MCF 10A (cell line): ENCODE measurements around the gene PSAT1. TPM values are rescaled to one million over a fixed set of nuclear protein-coding genes. Genes with fewer than 3 reads are reported as not detected.

Experiments
- BruUV-seq: library from RNA; stranded (reverse); fragments of 400-500 nt; replicated peaks from 2 replicates; lab custom pipeline; 2021; lab: Mats Ljungman, UMichigan
- CTCF ChIA-PET: fragments of 300-600 bp; sonication (Branson Sonifier 250); formaldehyde crosslinking; extraction: SDS; loops from one replicate; lab custom pipeline; 2021; ENCODE audit warnings: antibody characterized with exemption, inconsistent platforms; lab: Yijun Ruan, JAX
- POLR2A ChIA-PET: fragments of 300-600, 350-650 bp; sonication (Branson Sonifier 250); formaldehyde crosslinking; extraction: SDS; loops from one replicate; lab custom pipeline; 2020; ENCODE audit warnings: antibody characterized with exemption, inconsistent platforms; lab: Yijun Ruan, JAX
- DNase-seq: peaks from one replicate; pipeline ENCODE4 v3.0.0-alpha.2; 2018; ENCODE audit not compliant: unreplicated experiment
- H3K27ac Mint-ChIP-seq: one replicate; pipeline ENCODE4 v1.8.0; 2022; ENCODE audit warnings: mild to moderate bottlenecking, low read depth, mixed read lengths; ENCODE audit not compliant: unreplicated experiment
- H3K27me3 Mint-ChIP-seq: one replicate; pipeline ENCODE4 v1.8.0; 2022; ENCODE audit warnings: mixed read lengths; ENCODE audit not compliant: insufficient read depth, unreplicated experiment
- H3K36me3 Mint-ChIP-seq: one replicate; pipeline ENCODE4 v1.8.0; 2022; ENCODE audit warnings: mild to moderate bottlenecking, moderate library complexity, mixed read lengths; ENCODE audit not compliant: insufficient read depth, unreplicated experiment
- H3K4me1 Mint-ChIP-seq: one replicate; pipeline ENCODE4 v1.8.0; 2022; ENCODE audit warnings: mixed read lengths; ENCODE audit not compliant: insufficient read depth, unreplicated experiment
- H3K4me3 Mint-ChIP-seq: one replicate; pipeline ENCODE4 v1.8.0; 2022; ENCODE audit warnings: mild to moderate bottlenecking, moderate library complexity, mixed read lengths; ENCODE audit not compliant: unreplicated experiment
- H3K9me3 Mint-ChIP-seq: one replicate; pipeline ENCODE4 v1.8.0; 2022; ENCODE audit warnings: mixed read lengths; ENCODE audit not compliant: unreplicated experiment
- CTCF ChIP-seq: fragments of 200-600 bp; IDR thresholded peaks from one replicate; pipeline ENCODE4 v1.8.0; 2022; ENCODE audit warnings: antibody characterized with exemption, mild to moderate bottlenecking; ENCODE audit not compliant: unreplicated experiment
- intact Hi-C: fragments of 100-400 bp; cut with micrococcal nuclease; formaldehyde crosslinking; loops from 2 replicates; pipeline ENCODE4 v1.14.1; 2022
- total RNA-seq: library from RNA; stranded (reverse); gene quantifications from 2 replicates; pipeline ENCODE4 v1.2.3, GENCODE V29; 2022

The PSAT1 gene
- total RNA-seq, 1 experiment from 2014 or later, result 326 TPM

- TF ChIP-seq CTCF, result no peak
- Mint-ChIP-seq H3K9me3 (peaks cover 11% of the 10 kb centered on the region), H3K4me3 (no peak overlapping the region), H3K27ac (no peak overlapping the region), H3K4me1 (peaks cover 8% of the 10 kb centered on the region), H3K27me3 (no peaks in the 10 kb centered on the region), H3K36me3 (peaks cover 79% of the 10 kb centered on the region)
- DNase-seq, result no peak
- ChIA-PET CTCF (interaction anchor here (0.6 to 1.8 kb wide), 4 partner anchors 24 to 933 kb away, joined by 3 to 6 read pairs (median 4); partner anchors contain the start of gene PSAT1), POLR2A (interaction anchor here (0.7 to 1.3 kb wide), 2 partner anchors 24 to 82 kb away, joined by 3 to 5 read pairs; partner anchors contain the start of gene PSAT1)
- intact Hi-C loops, result no loop called here
- BruUV-seq, result no TSS peak
These were observed 24.1 kb downstream of the PSAT1 start for GRCh38 chr9:78320875-78321496.

- CTCF ChIA-PET, result interaction anchor here (0.6 to 1.8 kb wide), 4 partner anchors 25 to 82 kb away, joined by 3 to 7 read pairs (median 5); partner anchors contain the start of gene PSAT1
- no peak for TF ChIP-seq CTCF
- no TSS peak for BruUV-seq
- H3K36me3 Mint-ChIP-seq, result peaks cover 79% of the 10 kb centered on the region
- no peak overlapping the region for H3K4me3 Mint-ChIP-seq
- POLR2A ChIA-PET, result interaction anchor here (1.3 kb wide), 1 partner anchor 24 kb away, joined by 5 read pairs; the partner anchor contains the start of gene PSAT1
- intact Hi-C loops, result no loop called here
- no peaks in the 10 kb centered on the region for H3K27me3 Mint-ChIP-seq
- peaks cover 11% of the 10 kb centered on the region for H3K9me3 Mint-ChIP-seq
- H3K27ac Mint-ChIP-seq, result no peak overlapping the region
- H3K4me1 Mint-ChIP-seq, result peaks cover 8% of the 10 kb centered on the region
- DNase-seq, result no peak
These were observed 24.6 kb downstream of the PSAT1 start for GRCh38 chr9:78321505-78321904.

GRCh38 chr9:78324068-78324650 is 27.2 kb downstream of the PSAT1 start:
- BruUV-seq, result no TSS peak
- TF ChIP-seq CTCF, result no peak
- Mint-ChIP-seq H3K4me1 (peaks cover 8% of the 10 kb centered on the region), H3K36me3 (peaks cover 79% of the 10 kb centered on the region), H3K27me3 (no peaks in the 10 kb centered on the region), H3K4me3 (no peak overlapping the region), H3K27ac (no peak overlapping the region), H3K9me3 (peaks cover 11% of the 10 kb centered on the region)
- CTCF ChIA-PET, result interaction anchor here (0.8 to 1.7 kb wide), 3 partner anchors 68 to 175 kb away, joined by 3 to 6 read pairs (median 3); no protein-coding TSS in a partner anchor
- DNase-seq, result no peak
- POLR2A ChIA-PET, result interaction anchor here (1.3 kb wide), 1 partner anchor 27 kb away, joined by 4 read pairs; the partner anchor contains the start of gene PSAT1
- intact Hi-C loops, result no loop called here

- Mint-ChIP-seq H3K36me3 (peaks cover 79% of the 10 kb centered on the region), H3K27ac (no peak overlapping the region), H3K9me3 (peaks cover 9% of the 10 kb centered on the region), H3K4me1 (peaks cover 7% of the 10 kb centered on the region), H3K27me3 (no peaks in the 10 kb centered on the region), H3K4me3 (no peak overlapping the region)
- POLR2A ChIA-PET, result interaction anchor here (1.3 kb wide), 1 partner anchor 28 kb away, joined by 4 read pairs; the partner anchor contains the start of gene PSAT1
- no peak for TF ChIP-seq CTCF
- DNase-seq, result no peak
- BruUV-seq, result no TSS peak
- CTCF ChIA-PET, result interaction anchor here (0.7 to 1.7 kb wide), 3 partner anchors 43 to 85 kb away, joined by 3 to 6 read pairs (median 3); no protein-coding TSS in a partner anchor
- intact Hi-C loops, result no loop called here
These were observed 27.8 kb downstream of the PSAT1 start for GRCh38 chr9:78324682-78325081.
